Mucosa of gallbladder (tissue), 1 donor: Measurements from ENCODE around the gene TMC7. TPM values are rescaled to one million over a fixed set of nuclear protein-coding genes. Genes with fewer than 3 reads are reported as not detected.

Experiments
- total RNA-seq: library from RNA; stranded (reverse); gene quantifications from one replicate; pipeline ENCODE4 v1.2.1, GENCODE V29; 2021
- donor health status: DM: no; HTN: no; CAD: no.

Gene TMC7
- total RNA-seq, 1 donor from 2014 or later: 1.4 TPM

Other genes with a start within 250 kb of the TMC7 start
- 899 TPM for gene RPS15A, start 193.6 kb upstream of the TMC7 start, total RNA-seq
- gene ARL6IP1, start 182.4 kb upstream of the TMC7 start, total RNA-seq: 154 TPM
- gene SMG1, start 57.5 kb upstream of the TMC7 start, total RNA-seq: 76.3 TPM
- 26.2 TPM for gene COQ7, start 83.7 kb downstream of the TMC7 start, total RNA-seq
- gene ITPRIPL2, start 130.0 kb downstream of the TMC7 start, total RNA-seq: 37.5 TPM
- 4.0 TPM for gene SYT17, start 184.3 kb downstream of the TMC7 start, total RNA-seq